Fibroblast of the aortic adventitia (primary cell): ENCODE data around the gene YBX1. TPM values are rescaled to one million over a fixed set of nuclear protein-coding genes. Genes with fewer than 3 reads are reported as not detected.

Experiments used
- DNase-seq: peaks from one replicate; pipeline ENCODE4 v3.0.0-alpha.2; 2010; ENCODE audit warnings: low read depth
- H3K4me3 ChIP-seq: 2 replicates; pipeline ENCODE4 v1.5.1; 2011; ENCODE audit warnings: low read depth, mild to moderate bottlenecking, control low read depth, low read length, moderate library complexity
- total RNA-seq: library from RNA; depleted of rRNA; stranded (reverse); fragments of >200 nt; gene quantifications from 2 replicates; pipeline ENCODE4 v1.2.3, GENCODE V29; 2012; ENCODE audit warnings: low replicate concordance
- TF ChIP-seq, protein P1 (sequence below): IDR thresholded peaks from 2 replicates; pipeline ENCODE4 v1.5.1; 2011; ENCODE audit warnings: mild to moderate bottlenecking, low read length, control low read depth, inconsistent platforms; ENCODE audit not compliant: insufficient read depth

Gene YBX1
- total RNA-seq, 1 donor, result 792 TPM

DNA sequence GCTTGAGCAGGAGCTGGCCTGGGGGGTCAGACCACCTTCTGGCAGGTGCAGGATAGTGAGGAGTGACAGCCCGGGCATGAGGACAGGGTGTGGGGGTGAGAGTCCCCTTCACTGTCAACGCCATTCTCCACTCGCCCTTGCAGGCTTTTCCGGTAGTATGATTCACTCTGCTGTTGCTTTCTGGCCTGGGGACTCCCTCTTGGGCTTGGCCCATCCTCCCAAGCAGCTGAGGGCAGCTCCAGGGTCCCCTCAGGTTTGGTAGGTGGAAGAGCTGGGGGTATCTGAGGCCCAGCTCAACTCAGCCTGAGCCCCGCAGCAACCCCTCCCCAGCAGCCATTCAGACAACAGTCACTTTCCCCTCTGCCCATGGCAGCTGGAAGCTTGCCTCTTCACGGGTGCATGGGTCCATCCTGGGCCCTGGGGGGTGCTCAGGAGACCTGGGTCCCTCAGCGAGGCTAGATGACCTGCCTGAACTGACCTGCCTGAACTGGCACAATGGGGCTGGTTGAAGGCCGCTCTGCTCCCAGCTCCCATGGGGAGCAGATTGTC is 56.5 kb downstream of the YBX1 start:
- TF ChIP-seq, protein P1, sequence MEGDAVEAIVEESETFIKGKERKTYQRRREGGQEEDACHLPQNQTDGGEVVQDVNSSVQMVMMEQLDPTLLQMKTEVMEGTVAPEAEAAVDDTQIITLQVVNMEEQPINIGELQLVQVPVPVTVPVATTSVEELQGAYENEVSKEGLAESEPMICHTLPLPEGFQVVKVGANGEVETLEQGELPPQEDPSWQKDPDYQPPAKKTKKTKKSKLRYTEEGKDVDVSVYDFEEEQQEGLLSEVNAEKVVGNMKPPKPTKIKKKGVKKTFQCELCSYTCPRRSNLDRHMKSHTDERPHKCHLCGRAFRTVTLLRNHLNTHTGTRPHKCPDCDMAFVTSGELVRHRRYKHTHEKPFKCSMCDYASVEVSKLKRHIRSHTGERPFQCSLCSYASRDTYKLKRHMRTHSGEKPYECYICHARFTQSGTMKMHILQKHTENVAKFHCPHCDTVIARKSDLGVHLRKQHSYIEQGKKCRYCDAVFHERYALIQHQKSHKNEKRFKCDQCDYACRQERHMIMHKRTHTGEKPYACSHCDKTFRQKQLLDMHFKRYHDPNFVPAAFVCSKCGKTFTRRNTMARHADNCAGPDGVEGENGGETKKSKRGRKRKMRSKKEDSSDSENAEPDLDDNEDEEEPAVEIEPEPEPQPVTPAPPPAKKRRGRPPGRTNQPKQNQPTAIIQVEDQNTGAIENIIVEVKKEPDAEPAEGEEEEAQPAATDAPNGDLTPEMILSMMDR, result no peak
- H3K4me3 ChIP-seq, result no peak overlapping the region
- no peak for DNase-seq

DNA sequence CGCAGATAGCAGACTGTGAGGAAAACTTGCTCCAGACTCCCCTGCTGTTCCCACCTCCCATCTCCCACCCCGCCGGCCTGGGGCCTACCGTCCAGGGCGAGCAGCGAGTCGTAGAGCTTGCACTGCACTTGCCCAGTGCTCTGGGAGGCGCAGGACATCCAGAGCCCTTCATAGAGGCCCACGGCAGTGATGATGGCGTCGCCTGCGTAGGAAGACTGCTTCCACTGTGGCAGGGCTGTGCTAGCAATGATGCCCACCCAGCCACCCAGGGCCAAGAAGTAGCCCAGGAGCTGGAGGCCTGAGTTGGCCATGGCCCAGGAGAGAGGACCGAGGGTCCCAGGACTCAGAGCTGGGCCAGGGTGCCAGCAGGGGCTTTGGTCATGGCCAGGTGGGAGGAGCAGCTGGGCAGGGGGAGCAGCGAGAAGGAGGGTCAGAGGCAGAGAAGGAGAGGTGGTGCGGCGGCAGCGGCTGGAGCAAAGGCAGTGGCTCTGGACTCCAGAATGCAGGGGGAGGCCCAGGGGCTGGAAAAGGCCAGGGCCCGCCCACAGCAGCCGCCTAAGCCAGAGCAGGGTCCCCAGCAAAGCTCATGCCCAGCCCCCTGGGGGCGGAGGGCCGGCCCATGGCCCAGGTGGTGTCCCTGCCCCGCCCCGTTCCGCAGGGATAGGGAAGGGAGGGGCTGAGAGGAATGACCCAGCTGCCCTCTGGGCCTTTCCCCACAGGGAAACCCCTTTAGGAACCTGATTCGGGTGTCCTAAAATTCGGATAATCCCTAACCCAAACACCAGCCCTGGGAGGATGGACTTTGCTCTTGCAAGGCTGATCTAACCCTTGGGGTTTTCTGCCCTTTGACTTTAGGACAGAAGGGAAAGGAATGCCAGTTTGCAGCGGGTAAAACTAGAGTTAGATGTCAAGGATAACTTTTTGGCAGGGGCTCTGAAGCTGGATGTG is 57.8 kb downstream of the YBX1 start, which contains the start of gene CLDN19:
CLDN19 (minus strand) TSS at position 484 of the 948 bp plus-strand sequence; CDS start at position 311, 173 bp downstream.
- DNase-seq, result no peak
- H3K4me3 ChIP-seq, result no peak within 1 kb of the TSS
- TF ChIP-seq, protein P1, result no peak

DNA sequence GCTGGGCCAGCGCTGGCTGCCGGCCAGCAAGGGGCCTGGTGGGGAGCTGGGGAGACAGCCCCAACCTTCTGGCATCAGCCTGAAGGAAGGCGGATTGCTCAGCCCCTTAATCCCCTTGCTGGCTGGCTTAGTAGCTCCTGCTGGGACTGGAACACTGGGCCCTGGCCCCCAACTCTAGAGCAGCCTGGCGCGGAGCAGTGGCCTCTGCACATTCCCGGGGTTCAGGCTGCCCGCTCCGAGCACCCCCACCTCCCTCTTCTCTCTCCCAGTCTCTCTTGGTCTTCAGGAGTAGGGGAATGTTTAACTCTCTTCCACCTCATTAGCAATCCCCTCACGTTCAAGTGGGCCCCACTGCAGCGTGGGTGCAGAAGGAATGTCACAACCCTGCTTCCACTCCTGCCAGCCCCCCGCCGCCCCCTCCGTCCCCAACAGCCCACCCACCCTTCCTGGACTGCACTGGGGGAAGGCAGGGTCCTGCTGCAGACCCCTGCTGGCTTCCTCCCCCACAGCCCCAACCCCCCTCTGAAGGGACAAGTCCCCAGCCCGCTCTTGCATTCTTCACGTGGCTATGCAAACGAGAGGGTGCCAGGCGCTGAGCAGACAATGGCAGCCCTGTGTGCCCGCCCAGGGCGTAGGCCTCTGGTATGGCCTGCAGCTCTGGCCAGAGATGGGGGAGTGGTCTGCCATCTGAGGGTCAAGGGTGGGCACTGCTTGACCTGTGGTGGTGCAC is 58.8 kb downstream of the YBX1 start:
- no peak for DNase-seq
- H3K4me3 ChIP-seq, result no peak overlapping the region
- TF ChIP-seq, protein P1, result no peak

DNA sequence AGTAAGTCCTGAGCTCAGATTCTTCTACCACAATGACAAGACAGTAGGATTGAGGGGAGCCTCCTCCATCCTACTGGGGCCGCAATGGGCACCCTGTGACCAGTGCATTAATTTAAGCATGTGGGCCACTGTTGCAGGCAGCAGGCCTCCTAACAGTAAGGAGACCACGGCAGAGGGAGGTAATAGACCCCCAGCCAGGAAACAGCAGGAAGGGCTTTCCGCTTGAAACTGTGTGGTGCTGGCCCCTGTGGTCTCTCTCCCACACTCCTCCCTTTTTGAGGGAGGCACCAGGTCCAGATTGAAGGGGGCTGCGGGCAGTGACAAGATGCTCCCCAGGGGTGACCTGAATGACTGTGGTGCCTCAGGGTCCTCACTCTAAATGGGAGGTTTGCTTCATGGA is 59.5 kb downstream of the YBX1 start:
- no peak for DNase-seq
- H3K4me3 ChIP-seq, result no peak overlapping the region
- TF ChIP-seq, protein P1, result no peak

DNA sequence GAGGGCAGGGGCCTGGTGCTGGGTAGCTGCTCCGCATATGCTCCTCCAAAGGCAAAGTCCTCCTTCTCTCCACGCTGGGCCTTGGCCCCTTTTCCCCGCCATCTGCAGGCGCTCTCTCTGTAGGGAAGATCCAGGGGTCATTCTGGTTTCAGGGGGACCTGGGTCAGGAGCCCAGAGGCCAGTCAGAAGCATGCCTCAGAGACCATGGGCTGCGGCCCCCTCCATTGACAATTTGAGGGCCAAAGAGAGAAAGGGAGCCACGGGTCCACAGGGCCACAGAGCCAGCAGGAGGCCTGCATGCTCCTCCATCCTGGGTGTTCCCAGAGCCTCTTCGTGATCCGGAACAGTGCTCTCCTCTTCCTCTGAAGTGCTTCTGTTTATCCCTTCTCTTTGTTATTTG is 59.9 kb downstream of the YBX1 start:
- TF ChIP-seq, protein P1, result no peak

DNA sequence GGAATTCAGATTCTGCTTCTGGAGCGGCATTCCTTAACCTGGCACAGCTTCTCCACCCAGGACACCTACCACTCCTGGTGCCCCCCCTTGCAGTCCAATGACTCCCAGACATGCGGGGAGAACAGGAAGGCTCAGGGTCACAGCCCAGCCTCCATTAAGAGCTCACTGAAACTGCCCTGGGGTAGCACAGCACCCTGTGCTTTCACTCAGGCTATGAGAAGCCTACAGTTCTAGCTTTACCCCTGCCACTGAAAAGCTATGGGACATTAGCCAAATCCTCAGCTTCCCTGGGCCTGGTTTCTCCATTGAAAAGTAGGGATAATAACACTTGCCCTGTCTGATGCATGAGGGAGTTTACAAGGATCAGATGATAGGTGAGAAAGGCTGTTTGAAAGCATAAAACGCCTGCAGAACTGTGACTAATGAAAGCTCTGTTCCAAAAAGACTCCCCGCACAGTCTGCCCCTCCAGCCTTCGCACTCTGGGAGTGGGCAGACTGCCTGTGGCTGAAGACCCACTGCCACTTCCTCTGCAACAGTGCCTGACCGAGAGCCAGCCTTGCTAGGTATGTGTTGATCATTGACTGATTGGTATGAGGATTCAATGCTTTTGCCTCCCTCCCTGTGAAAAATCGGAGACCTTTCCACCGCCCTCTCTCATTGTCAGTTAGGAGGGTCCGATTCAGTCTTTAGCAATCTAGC is 60.5 kb downstream of the YBX1 start:
- TF ChIP-seq, protein P1, result no peak
- no peak for DNase-seq
- H3K4me3 ChIP-seq, result no peak overlapping the region

More for the DNA sequence above, 59.9 kb downstream of the YBX1 start:
- no peak for DNase-seq
- H3K4me3 ChIP-seq, result no peak overlapping the region
